Activated CD4-positive, alpha-beta T cell treated with anti-CD3 and anti-CD28 coated beads, Interleukin-2, amount 10 ng/mL, durations not matched to agents 24 days and 14 days (primary cell): ENCODE results near the gene CYP24A1. TPM values are rescaled to one million over a fixed set of nuclear protein-coding genes. Genes with fewer than 3 reads are reported as not detected.

ENCODE experiments used
- DNase-seq: peaks from one replicate; pipeline ENCODE4 v3.0.0; 2022
- H3K27ac Mint-ChIP-seq: one replicate; pipeline ENCODE4 v1.8.0; 2022; ENCODE audit warnings: mild to moderate bottlenecking, mixed read lengths
- H3K27me3 Mint-ChIP-seq: one replicate; pipeline ENCODE4 v1.8.0; 2022; ENCODE audit warnings: mixed read lengths
- H3K36me3 Mint-ChIP-seq: one replicate; pipeline ENCODE4 v1.8.0; 2022; ENCODE audit warnings: low read depth, mild to moderate bottlenecking, mixed read lengths
- H3K4me1 Mint-ChIP-seq: one replicate; pipeline ENCODE4 v1.8.0; 2021; ENCODE audit warnings: mixed read lengths
- H3K4me3 Mint-ChIP-seq: one replicate; pipeline ENCODE4 v1.8.0; 2022; ENCODE audit warnings: mild to moderate bottlenecking, moderate library complexity, mixed read lengths
- H3K9me3 Mint-ChIP-seq: one replicate; pipeline ENCODE4 v1.8.0; 2021; ENCODE audit warnings: mixed read lengths
- intact Hi-C: fragments of 100-400 bp; cut with micrococcal nuclease; formaldehyde crosslinking; loops from one replicate; pipeline ENCODE4 v1.15.1; 2023
- total RNA-seq: library from RNA; stranded (reverse); gene quantifications from 2 replicates; pipeline ENCODE4 v1.2.3, GENCODE V29; 2022

Gene CYP24A1
- total RNA-seq = not detected in 2 replicates

GRCh38 chr20:54173653-54174456 is at the start of gene CYP24A1:
TSS of gene CYP24A1 (minus strand) at chr20:54173986. CDS start at chr20:54173579, 407 bp downstream.
- peaks cover 13% of the 10 kb centered on the region for H3K4me1 Mint-ChIP-seq
- intact Hi-C loops = no loop called here
- H3K27me3 Mint-ChIP-seq = peaks cover 70% of the 10 kb centered on the region
- peak within 1 kb of the TSS; percentile 70 for H3K4me3 Mint-ChIP-seq
- no peak for DNase-seq
- no peaks in the 10 kb centered on the region for H3K36me3 Mint-ChIP-seq
- no peaks in the 10 kb centered on the region for H3K9me3 Mint-ChIP-seq
- H3K27ac Mint-ChIP-seq = no peak within 1 kb of the TSS

GRCh38 chr20:54223285-54223684 is 49.5 kb upstream of the CYP24A1 start:
- H3K9me3 Mint-ChIP-seq = peaks cover 10% of the 10 kb centered on the region
- H3K27me3 Mint-ChIP-seq = no peaks in the 10 kb centered on the region
- H3K27ac Mint-ChIP-seq = no peak overlapping the region
- DNase-seq = no peak
- intact Hi-C loops = loop anchor here (5.0 kb wide), 1 partner anchor 249 kb away; no protein-coding TSS in a partner anchor
- no peak overlapping the region for H3K4me3 Mint-ChIP-seq
- H3K36me3 Mint-ChIP-seq = peaks cover 13% of the 10 kb centered on the region
- H3K4me1 Mint-ChIP-seq = peaks cover 20% of the 10 kb centered on the region

- intact Hi-C loops = loop anchor here (2.0 to 5.0 kb wide), 4 partner anchors 63 to 250 kb away; no protein-coding TSS in a partner anchor
- DNase-seq = no peak
- no peaks in the 10 kb centered on the region for H3K27me3 Mint-ChIP-seq
- H3K9me3 Mint-ChIP-seq = peaks cover 3% of the 10 kb centered on the region
- H3K4me1 Mint-ChIP-seq = peaks cover 20% of the 10 kb centered on the region
- peak overlapping the region; percentile 84 for H3K27ac Mint-ChIP-seq
- peaks cover 16% of the 10 kb centered on the region for H3K36me3 Mint-ChIP-seq
- peak overlapping the region; percentile 41 for H3K4me3 Mint-ChIP-seq
These were observed 48.5 kb upstream of the CYP24A1 start for GRCh38 chr20:54221996-54222890.

- peak overlapping the region; percentile 84 for H3K27ac Mint-ChIP-seq
- H3K27me3 Mint-ChIP-seq = no peaks in the 10 kb centered on the region
- intact Hi-C loops = loop anchor here (2.0 to 5.0 kb wide), 4 partner anchors 63 to 251 kb away; no protein-coding TSS in a partner anchor
- peaks cover 21% of the 10 kb centered on the region for H3K36me3 Mint-ChIP-seq
- H3K4me3 Mint-ChIP-seq = peak overlapping the region; percentile 41
- DNase-seq = peak; percentile 76
- no peaks in the 10 kb centered on the region for H3K9me3 Mint-ChIP-seq
- H3K4me1 Mint-ChIP-seq = peaks cover 20% of the 10 kb centered on the region
These were observed 47.6 kb upstream of the CYP24A1 start for GRCh38 chr20:54221353-54221752.

- Mint-ChIP-seq H3K27me3 (no peaks in the 10 kb centered on the region), H3K9me3 (no peaks in the 10 kb centered on the region), H3K4me3 (no peak overlapping the region), H3K36me3 (peaks cover 28% of the 10 kb centered on the region), H3K27ac (peak overlapping the region; percentile 61), H3K4me1 (peaks cover 20% of the 10 kb centered on the region)
- intact Hi-C loops = loop anchor here (1.0 to 5.0 kb wide), 5 partner anchors 64 to 429 kb away; no protein-coding TSS in a partner anchor
- no peak for DNase-seq
These were observed 46.9 kb upstream of the CYP24A1 start for GRCh38 chr20:54220722-54221121.

- intact Hi-C loops = loop anchor here (1.0 to 5.0 kb wide), 5 partner anchors 65 to 429 kb away; no protein-coding TSS in a partner anchor
- Mint-ChIP-seq H3K9me3 (no peaks in the 10 kb centered on the region), H3K27ac (no peak overlapping the region), H3K36me3 (peaks cover 31% of the 10 kb centered on the region), H3K4me3 (no peak overlapping the region), H3K27me3 (no peaks in the 10 kb centered on the region), H3K4me1 (peaks cover 20% of the 10 kb centered on the region)
- no peak for DNase-seq
These were observed 46.1 kb upstream of the CYP24A1 start for GRCh38 chr20:54219751-54220426.

- DNase-seq = no peak
- peaks cover 22% of the 10 kb centered on the region for H3K4me1 Mint-ChIP-seq
- peaks cover 34% of the 10 kb centered on the region for H3K36me3 Mint-ChIP-seq
- no peaks in the 10 kb centered on the region for H3K9me3 Mint-ChIP-seq
- no peaks in the 10 kb centered on the region for H3K27me3 Mint-ChIP-seq
- no peak overlapping the region for H3K4me3 Mint-ChIP-seq
- intact Hi-C loops = no loop called here
- H3K27ac Mint-ChIP-seq = peak overlapping the region; percentile 40
These were observed 44.7 kb upstream of the CYP24A1 start for GRCh38 chr20:54218470-54218869.

GRCh38 chr20:54217762-54218161 is 44.0 kb upstream of the CYP24A1 start:
- Mint-ChIP-seq H3K9me3 (no peaks in the 10 kb centered on the region), H3K27ac (no peak overlapping the region), H3K36me3 (peaks cover 34% of the 10 kb centered on the region), H3K4me3 (no peak overlapping the region), H3K4me1 (peaks cover 24% of the 10 kb centered on the region), H3K27me3 (no peaks in the 10 kb centered on the region)
- intact Hi-C loops = no loop called here
- no peak for DNase-seq

GRCh38 chr20:54215157-54215789 is 41.5 kb upstream of the CYP24A1 start:
- Mint-ChIP-seq H3K9me3 (no peaks in the 10 kb centered on the region), H3K27ac (no peak overlapping the region), H3K27me3 (no peaks in the 10 kb centered on the region), H3K4me3 (no peak overlapping the region), H3K36me3 (peaks cover 40% of the 10 kb centered on the region), H3K4me1 (peaks cover 11% of the 10 kb centered on the region)
- intact Hi-C loops = no loop called here
- no peak for DNase-seq

- Mint-ChIP-seq H3K4me1 (peaks cover 18% of the 10 kb centered on the region), H3K27me3 (no peaks in the 10 kb centered on the region), H3K27ac (no peak overlapping the region), H3K9me3 (no peaks in the 10 kb centered on the region), H3K4me3 (no peak overlapping the region), H3K36me3 (peaks cover 44% of the 10 kb centered on the region)
- no peak for DNase-seq
- intact Hi-C loops = no loop called here
These were observed 40.8 kb upstream of the CYP24A1 start for GRCh38 chr20:54214566-54214965.

GRCh38 chr20:54212871-54213270 is 39.1 kb upstream of the CYP24A1 start:
- Mint-ChIP-seq H3K27ac (no peak overlapping the region), H3K9me3 (no peaks in the 10 kb centered on the region), H3K4me1 (peaks cover 28% of the 10 kb centered on the region), H3K27me3 (no peaks in the 10 kb centered on the region), H3K4me3 (no peak overlapping the region), H3K36me3 (peaks cover 49% of the 10 kb centered on the region)
- DNase-seq = no peak
- intact Hi-C loops = no loop called here

GRCh38 chr20:54212226-54212625 is 38.4 kb upstream of the CYP24A1 start:
- no peaks in the 10 kb centered on the region for H3K27me3 Mint-ChIP-seq
- H3K4me1 Mint-ChIP-seq = peaks cover 30% of the 10 kb centered on the region
- intact Hi-C loops = no loop called here
- no peak for DNase-seq
- H3K36me3 Mint-ChIP-seq = peaks cover 46% of the 10 kb centered on the region
- no peak overlapping the region for H3K27ac Mint-ChIP-seq
- H3K9me3 Mint-ChIP-seq = no peaks in the 10 kb centered on the region
- no peak overlapping the region for H3K4me3 Mint-ChIP-seq
